Kidney epithelial cell (primary cell): ENCODE data around the gene PRC1. TPM values are rescaled to one million over a fixed set of nuclear protein-coding genes. Genes with fewer than 3 reads are reported as not detected.

Experiments
- DNase-seq: peaks from one replicate; pipeline ENCODE4 v3.0.0-alpha.2; 2010; ENCODE audit warnings: low read depth
- H3K27me3 ChIP-seq: 2 replicates; pipeline ENCODE4 v1.6.0; 2011; ENCODE audit warnings: low read length; ENCODE audit not compliant: control insufficient read depth, insufficient read depth
- H3K36me3 ChIP-seq: 2 replicates; pipeline ENCODE4 v1.5.1; 2011; ENCODE audit warnings: low read length; ENCODE audit not compliant: control insufficient read depth, insufficient read depth
- H3K4me3 ChIP-seq: 2 replicates; pipeline ENCODE4 v1.5.1; 2011; ENCODE audit warnings: low read depth, mild to moderate bottlenecking, control low read depth, low read length
- total RNA-seq: library from RNA; depleted of rRNA; stranded (reverse); fragments of >200 nt; gene quantifications from 2 replicates; pipeline ENCODE4 v1.2.3, GENCODE V29; 2015
- TF ChIP-seq, protein P1 (sequence below): IDR thresholded peaks from 2 replicates; pipeline ENCODE4 v1.5.1; 2011; ENCODE audit warnings: mild to moderate bottlenecking, moderate library complexity, low read length, control low read depth, inconsistent platforms; ENCODE audit not compliant: insufficient read depth, poor library complexity, severe bottlenecking

The PRC1 gene
- total RNA-seq, 1 donor from 2014 or later: 17.0 TPM

DNA sequence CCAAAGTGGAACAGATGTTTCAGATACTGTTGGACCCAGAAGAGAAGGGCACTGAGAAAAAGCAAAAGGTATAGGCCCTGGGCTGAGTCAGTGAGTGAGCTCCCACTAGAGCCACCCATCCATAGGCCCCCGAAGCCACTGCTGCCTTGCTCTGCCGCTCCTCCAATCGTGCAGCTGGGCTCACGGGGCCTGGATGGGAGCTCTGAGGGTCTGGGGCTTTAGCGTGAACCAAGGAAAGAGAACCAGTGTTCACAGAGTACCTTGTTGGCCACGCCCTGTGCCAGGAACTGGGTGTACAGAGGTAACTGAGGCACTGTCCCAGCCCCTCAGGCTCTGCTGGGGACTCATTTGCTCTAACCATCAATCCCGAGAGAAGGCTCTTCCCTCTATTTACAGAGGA, 54.6 kb downstream of the PRC1 start:
- no peak overlapping the region for H3K4me3 ChIP-seq
- no peaks in the 10 kb centered on the region for H3K27me3 ChIP-seq
- H3K36me3 ChIP-seq: peaks cover 4% of the 10 kb centered on the region
- TF ChIP-seq, protein P1, sequence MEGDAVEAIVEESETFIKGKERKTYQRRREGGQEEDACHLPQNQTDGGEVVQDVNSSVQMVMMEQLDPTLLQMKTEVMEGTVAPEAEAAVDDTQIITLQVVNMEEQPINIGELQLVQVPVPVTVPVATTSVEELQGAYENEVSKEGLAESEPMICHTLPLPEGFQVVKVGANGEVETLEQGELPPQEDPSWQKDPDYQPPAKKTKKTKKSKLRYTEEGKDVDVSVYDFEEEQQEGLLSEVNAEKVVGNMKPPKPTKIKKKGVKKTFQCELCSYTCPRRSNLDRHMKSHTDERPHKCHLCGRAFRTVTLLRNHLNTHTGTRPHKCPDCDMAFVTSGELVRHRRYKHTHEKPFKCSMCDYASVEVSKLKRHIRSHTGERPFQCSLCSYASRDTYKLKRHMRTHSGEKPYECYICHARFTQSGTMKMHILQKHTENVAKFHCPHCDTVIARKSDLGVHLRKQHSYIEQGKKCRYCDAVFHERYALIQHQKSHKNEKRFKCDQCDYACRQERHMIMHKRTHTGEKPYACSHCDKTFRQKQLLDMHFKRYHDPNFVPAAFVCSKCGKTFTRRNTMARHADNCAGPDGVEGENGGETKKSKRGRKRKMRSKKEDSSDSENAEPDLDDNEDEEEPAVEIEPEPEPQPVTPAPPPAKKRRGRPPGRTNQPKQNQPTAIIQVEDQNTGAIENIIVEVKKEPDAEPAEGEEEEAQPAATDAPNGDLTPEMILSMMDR: no peak
- DNase-seq: no peak

DNA sequence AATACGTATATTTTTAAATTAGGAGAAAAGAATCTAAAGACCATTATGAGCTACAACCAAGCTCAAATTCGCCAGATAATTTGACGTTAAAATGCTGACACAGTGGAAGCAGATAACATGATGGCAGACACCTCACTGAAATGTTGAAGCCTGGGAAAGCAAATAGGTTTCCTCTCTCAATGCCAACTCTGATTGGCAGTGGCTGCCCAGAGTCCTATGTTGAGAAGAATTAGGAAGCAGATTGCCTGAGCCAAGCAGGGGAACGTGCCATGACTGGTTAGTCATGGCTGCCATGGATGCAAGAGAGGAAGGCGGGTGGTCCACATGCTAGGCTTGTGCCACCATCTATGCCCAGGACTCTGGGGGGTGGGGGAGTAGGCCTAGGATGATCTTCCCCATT, 56.1 kb downstream of the PRC1 start:
- DNase-seq: no peak
- H3K27me3 ChIP-seq: no peaks in the 10 kb centered on the region
- H3K4me3 ChIP-seq: no peak overlapping the region
- H3K36me3 ChIP-seq: peaks cover 4% of the 10 kb centered on the region
- TF ChIP-seq, protein P1: no peak

DNA sequence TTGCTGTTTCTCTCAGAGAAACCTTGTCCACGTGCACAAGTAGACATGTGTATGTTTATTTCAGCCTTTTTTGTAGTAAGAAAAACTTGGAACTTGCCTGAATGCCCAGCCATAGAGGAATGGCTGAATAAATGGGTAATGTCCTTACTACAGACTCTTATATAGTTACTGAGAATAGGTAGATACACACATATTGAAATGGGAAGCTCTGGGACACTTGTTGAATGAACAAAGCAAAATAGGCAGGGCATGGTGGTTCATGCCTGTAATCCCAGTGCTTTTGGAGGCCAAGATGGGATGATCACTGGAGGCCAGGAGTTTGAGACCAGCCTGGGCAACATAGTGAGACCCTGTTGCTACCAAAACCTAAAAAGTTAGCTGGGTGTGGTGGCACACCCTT, 57.5 kb downstream of the PRC1 start:
- DNase-seq: no peak
- peaks cover 4% of the 10 kb centered on the region for H3K36me3 ChIP-seq
- TF ChIP-seq, protein P1: no peak
- H3K27me3 ChIP-seq: no peaks in the 10 kb centered on the region
- H3K4me3 ChIP-seq: no peak overlapping the region

DNA sequence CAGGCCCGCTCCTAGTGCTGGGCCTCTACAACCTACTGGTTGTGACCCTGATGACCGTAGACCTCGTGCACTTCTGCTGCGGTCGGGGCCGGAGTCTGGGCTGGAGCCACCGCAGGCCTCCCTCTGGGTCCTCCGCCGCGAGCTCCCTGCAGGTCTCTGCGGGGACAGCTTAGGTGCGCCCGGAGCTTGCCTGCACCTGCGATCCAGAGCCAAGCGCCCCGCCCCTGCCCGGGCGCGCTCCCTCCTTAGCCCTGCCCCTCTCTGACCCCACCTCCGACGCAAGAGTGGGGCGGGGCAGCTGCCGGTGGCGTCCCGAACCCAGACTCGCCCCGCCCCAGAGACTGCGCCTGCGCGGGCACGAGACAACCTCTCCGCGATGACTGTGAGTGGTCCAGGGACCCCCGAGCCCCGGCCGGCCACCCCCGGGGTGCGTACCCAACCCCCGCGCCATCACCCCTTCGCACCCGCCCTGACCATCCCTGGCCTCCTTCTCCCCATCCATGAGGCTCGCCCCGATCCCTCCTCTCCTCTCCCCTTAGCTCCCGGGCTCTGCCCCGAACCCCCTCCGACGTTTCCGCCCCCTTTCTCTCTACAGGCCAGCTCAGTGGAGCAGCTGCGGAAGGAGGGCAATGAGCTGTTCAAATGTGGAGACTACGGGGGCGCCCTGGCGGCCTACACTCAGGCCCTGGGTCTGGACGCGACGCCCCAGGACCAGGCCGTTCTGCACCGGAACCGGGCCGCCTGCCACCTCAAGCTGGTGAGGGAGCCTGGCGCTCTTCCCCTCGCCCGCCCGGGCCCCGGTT, 59.2 kb downstream of the PRC1 start, which contains the start of gene UNC45A:
TSS of gene UNC45A (plus strand) at position 337 of the 803 bp plus-strand sequence. CDS start at position 377, 40 bp downstream.
- Histone ChIP-seq H3K4me3 (peak within 1 kb of the TSS; percentile 70), H3K27me3 (no peaks in the 10 kb centered on the region), H3K36me3 (peaks cover 2% of the 10 kb centered on the region)
- DNase-seq: no peak
- TF ChIP-seq, protein P1: no peak

DNA sequence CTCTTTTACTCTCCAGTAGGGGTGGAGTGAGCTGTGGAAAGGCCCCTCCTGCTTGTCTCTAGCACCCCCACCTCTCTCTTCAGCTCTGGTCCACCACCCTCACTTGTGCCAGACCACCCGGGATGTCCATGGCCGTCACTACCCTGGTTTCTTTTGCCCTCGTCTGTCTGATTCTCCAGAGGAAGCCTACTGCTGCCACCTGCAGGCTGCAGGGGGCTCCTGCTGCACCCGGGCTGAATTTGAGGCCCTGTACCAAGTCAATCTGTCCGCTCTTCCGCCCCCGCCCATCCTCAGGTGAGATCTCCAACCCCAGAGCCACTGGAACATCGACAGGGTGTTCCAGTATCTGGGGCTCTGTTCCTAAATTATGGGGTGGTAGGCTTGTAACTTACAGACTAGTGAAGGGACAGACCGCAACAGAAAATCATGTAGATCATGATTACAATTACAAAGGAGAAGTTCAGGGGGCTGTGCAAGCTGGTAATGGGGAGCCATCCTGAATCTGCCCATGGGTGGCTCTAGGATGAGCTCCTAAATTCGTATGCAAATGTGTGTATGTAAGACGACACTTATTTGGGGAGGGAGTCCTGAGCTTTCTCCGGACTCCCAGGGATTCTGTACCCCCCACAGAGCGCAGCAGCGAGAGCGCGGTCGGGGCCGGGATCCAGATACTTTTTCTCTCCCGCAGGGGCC, 59.9 kb downstream of the PRC1 start:
- TF ChIP-seq, protein P1: peak; percentile 97
- no peak for DNase-seq
- H3K4me3 ChIP-seq: peak overlapping the region; percentile 70
- H3K36me3 ChIP-seq: no peaks in the 10 kb centered on the region
- no peaks in the 10 kb centered on the region for H3K27me3 ChIP-seq
